ENCODE data around the gene ACTA2.

The ACTA2 gene

GRCh38 chr10:88920198-88920597 is 32.4 kb downstream of the ACTA2 start:
- no peak for DNase-seq (ENCODE audit: low spot score)

GRCh38 chr10:88919041-88919440 is 33.5 kb downstream of the ACTA2 start:
- DNase-seq (ENCODE audit: low spot score), result no peak

- DNase-seq (ENCODE audit: low spot score), result no peak
These were observed 34.2 kb downstream of the ACTA2 start for GRCh38 chr10:88918191-88918905.

GRCh38 chr10:88916986-88917385 is 35.6 kb downstream of the ACTA2 start:
- DNase-seq (ENCODE audit: low spot score), result no peak

GRCh38 chr10:88916231-88916630 is 36.3 kb downstream of the ACTA2 start:
- no peak for DNase-seq (ENCODE audit: low spot score)

- no peak for DNase-seq (ENCODE audit: low spot score)
These were observed 36.8 kb downstream of the ACTA2 start for GRCh38 chr10:88915781-88916180.

- no peak for DNase-seq (ENCODE audit: low spot score)
These were observed 38.8 kb downstream of the ACTA2 start for GRCh38 chr10:88913788-88914187.

- DNase-seq (ENCODE audit: low spot score), result no peak
These were observed 39.4 kb downstream of the ACTA2 start for GRCh38 chr10:88913127-88913526.

- no peak for DNase-seq (ENCODE audit: low spot score)
These were observed 40.7 kb downstream of the ACTA2 start for GRCh38 chr10:88911851-88912250.

- DNase-seq (ENCODE audit: low spot score), result no peak
These were observed 41.5 kb downstream of the ACTA2 start for GRCh38 chr10:88911116-88911515.

- no peak for DNase-seq (ENCODE audit: low spot score)
These were observed 44.4 kb downstream of the ACTA2 start for GRCh38 chr10:88908194-88908593.

- DNase-seq (ENCODE audit: low spot score), result no peak
These were observed 45.7 kb downstream of the ACTA2 start for GRCh38 chr10:88906921-88907320.

- no peak for DNase-seq (ENCODE audit: low spot score)
These were observed 48.9 kb downstream of the ACTA2 start for GRCh38 chr10:88903715-88904114.

- DNase-seq (ENCODE audit: low spot score), result no peak
These were observed 50.4 kb downstream of the ACTA2 start for GRCh38 chr10:88901984-88902789.

GRCh38 chr10:88901206-88901983 is 51.2 kb downstream of the ACTA2 start:
- no peak for DNase-seq (ENCODE audit: low spot score)

- no peak for DNase-seq (ENCODE audit: low spot score)
These were observed 52.7 kb downstream of the ACTA2 start for GRCh38 chr10:88899886-88900285.

- DNase-seq (ENCODE audit: low spot score), result no peak
These were observed 53.8 kb downstream of the ACTA2 start for GRCh38 chr10:88898727-88899126.

- no peak for DNase-seq (ENCODE audit: low spot score)
These were observed 55.3 kb downstream of the ACTA2 start for GRCh38 chr10:88896994-88897853.

GRCh38 chr10:88896372-88896993 is 56.1 kb downstream of the ACTA2 start:
- DNase-seq (ENCODE audit: low spot score), result no peak

- no peak for DNase-seq (ENCODE audit: low spot score)
These were observed 57.3 kb downstream of the ACTA2 start for GRCh38 chr10:88895250-88895649.

GRCh38 chr10:88893611-88894010 is 59.0 kb downstream of the ACTA2 start:
- DNase-seq (ENCODE audit: low spot score), result no peak
